ENCODE data around the gene PZP.
A peak's percentile ranks its signal among the peaks of the same experiment; 100 is the strongest.
"Not testable (repeated sequence)": the region's sequence is repeated elsewhere in the genome, so short reads cannot be mapped to it uniquely, and the experiment has no call there.

PZP gene

DNA sequence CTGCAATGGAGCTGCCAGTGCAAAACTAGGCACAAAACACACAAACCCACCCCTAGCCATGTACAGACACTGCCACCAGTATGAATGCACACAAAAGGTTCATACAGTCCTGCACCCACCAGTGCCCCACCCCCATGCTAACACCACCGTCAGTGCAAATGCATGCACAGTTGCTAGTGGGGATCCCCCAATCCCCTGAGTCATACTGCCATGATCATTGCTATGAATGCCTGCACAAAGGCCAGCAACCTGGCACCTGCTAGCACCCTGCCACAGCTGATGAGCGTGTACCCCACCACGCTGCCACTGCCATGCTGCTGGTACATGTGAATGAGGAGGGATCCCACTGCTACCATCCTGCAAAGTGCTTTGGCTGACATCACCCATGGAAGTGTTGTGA lies 23.9 kb downstream of the PZP start:
- no peak for DNase-seq (ENCODE audit: low read depth, low spot score)

DNA sequence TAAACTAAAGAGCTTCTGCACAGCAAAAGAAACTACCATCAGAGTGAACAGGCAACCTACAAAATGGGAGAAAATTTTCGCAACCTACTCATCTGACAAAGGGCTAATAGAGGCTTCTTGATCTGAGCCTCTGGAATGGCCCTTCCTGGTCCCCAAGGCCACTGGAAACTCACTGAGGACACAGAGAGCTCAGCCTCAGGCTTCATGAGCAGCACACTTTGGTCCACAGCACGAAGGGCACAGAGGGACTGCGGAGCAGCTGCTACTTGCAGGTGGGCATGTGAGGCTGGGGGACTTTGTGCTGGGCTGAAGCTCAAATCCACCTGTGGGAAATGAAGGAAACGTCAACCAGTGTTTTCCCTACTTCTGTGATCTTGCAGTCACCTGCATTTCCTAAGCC lies 27.4 kb downstream of the PZP start:
- DNase-seq (ENCODE audit: low read depth, low spot score), result no peak

DNA sequence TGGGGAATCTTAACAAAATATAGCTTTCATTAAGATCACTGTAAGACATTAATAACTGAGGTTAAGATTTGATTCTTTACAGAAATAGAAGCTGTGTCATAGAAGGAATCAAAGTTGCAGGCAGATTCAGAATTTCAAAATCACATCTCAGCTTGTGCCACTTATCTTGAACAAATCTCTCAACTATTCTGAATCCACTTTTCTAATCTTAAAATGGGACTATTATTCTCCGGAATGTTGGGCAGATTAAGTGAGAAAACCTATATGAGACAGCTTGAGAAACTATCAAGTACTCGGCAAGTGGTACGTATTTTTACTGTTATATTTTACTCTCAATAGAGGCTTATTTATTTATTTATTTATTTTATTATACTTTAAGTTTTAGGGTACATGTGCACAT lies 28.4 kb downstream of the PZP start:
- DNase-seq (ENCODE audit: low read depth, low spot score), result no peak

- no peak for DNase-seq (ENCODE audit: low read depth, low spot score)
Measured at GRCh38 chr12:9169979-9170634, 38.1 kb downstream of the PZP start.

- DNase-seq (ENCODE audit: low read depth, low spot score), result not testable (repeated sequence)
Measured at GRCh38 chr12:9167345-9167744, 40.9 kb downstream of the PZP start.

DNA sequence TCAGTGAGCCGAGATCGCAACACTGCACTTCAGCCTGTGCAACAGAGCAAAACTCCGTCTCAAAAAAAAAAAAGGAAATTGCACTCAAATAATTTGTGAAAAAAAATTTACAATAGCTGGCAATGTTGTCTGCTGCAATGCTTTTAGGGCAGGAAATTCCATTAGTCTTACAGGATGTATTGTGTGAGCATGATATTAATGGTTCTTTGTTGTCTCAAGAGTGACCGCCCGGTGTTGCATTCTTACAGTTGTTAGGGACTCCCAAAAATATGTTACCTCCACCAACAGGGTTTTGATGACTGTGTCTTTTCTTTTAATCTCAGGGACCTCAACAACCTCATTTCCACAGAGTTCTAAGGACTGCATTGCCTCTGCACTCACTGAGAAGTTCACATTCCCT lies 44.8 kb downstream of the PZP start:
- DNase-seq (ENCODE audit: low read depth, low spot score), result no peak

- no peak for DNase-seq (ENCODE audit: low read depth, low spot score)
Measured at GRCh38 chr12:9156119-9156518, 52.1 kb downstream of the PZP start.

DNA sequence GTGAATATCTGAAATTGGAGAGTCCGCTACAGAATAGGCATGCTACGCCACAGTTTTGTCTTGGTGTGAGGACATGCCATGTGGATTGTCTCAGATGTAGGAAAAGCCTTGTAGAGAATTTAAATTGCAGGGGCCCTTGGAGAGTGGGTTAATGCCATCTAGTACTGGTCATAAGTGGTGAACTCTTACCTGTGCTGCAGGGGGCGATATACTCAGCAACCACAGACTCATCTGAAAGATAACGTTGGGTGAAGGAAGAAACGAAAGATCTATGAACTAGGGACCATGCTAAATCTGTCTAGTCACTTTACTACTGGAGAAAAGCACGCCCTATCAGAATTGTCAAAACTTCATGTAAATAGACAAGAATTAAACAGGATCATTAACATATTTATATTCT lies 58.8 kb downstream of the PZP start:
- DNase-seq (ENCODE audit: low read depth, low spot score), result no peak

DNA sequence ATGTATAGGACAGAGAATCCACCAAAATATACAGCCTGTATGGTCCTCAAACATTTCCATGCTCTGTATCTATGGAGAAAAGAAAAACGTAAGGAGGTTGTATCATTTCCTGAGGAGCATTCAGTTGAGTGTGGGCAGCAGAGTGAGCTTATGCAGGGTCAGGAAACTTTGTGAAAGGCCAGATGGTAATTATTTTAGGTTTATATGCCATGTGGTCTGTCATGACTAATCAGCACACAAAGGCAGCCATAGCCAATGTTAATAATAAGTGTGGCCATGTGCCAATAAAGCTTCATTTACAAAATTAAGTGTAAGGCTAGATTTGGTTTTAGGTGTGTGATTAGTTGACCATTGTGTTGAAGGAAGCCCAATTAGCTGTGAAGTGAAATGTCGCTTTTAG lies 59.3 kb downstream of the PZP start:
- DNase-seq (ENCODE audit: low read depth, low spot score), result no peak

- DNase-seq (ENCODE audit: low read depth, low spot score), result no peak
Measured at GRCh38 chr12:9147461-9147860, 60.7 kb downstream of the PZP start.

GRCh38 chr12:9144730-9145106 lies 63.5 kb downstream of the PZP start:
- no peak for DNase-seq (ENCODE audit: low read depth, low spot score)

DNA sequence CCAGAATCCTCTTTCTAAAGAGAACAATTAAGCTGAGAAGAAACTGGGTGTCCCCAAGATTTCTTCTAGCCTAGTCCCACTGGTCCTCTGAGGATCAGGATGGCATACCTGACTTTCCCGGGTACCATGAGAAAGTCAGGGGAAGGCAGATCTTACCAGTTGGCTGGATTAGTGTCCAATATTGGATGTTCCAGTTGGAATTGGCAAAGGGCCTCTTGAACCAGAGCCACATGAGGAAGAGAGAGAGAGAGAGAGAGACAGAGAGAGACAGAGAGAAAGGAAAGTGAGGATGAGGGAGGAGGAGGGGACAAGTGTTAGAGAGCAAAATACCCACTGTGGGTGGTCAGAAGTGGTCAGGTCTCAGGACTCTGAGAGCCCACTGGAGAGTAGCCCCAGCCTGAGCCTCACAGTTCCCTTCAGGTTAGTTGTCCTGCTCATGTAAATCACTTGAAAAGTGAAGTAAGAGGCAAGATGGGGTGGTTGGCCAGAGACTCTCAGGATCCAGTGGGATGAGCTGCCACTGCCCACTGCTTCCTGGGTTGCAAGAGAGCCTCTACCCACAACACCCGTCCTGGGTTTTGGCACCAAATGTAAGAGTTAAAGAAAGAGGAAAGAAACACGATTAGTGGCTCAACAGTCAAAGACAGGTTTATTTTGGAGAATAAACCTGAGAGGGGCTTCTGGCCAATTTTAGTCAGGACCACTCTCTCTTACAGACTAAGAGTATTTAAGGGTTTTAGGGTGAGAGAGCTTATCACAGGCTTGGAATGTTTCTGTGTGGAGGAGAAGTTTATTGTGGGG lies 64.1 kb downstream of the PZP start:
- no peak for DNase-seq (ENCODE audit: low read depth, low spot score)

GRCh38 chr12:9143137-9143536 lies 65.1 kb downstream of the PZP start:
- no peak for DNase-seq (ENCODE audit: low read depth, low spot score)

- DNase-seq (ENCODE audit: low read depth, low spot score), result not testable (repeated sequence)
Measured at GRCh38 chr12:9139588-9140290, 68.5 kb downstream of the PZP start.

- DNase-seq (ENCODE audit: low read depth, low spot score), result no peak
Measured at GRCh38 chr12:9135903-9136310, 72.3 kb downstream of the PZP start.

GRCh38 chr12:9134981-9135628 lies 73.1 kb downstream of the PZP start:
- DNase-seq (ENCODE audit: low read depth, low spot score), result no peak

- DNase-seq (ENCODE audit: low read depth, low spot score), result peak; percentile 6
Measured at GRCh38 chr12:9133216-9133916, 74.8 kb downstream of the PZP start.

DNA sequence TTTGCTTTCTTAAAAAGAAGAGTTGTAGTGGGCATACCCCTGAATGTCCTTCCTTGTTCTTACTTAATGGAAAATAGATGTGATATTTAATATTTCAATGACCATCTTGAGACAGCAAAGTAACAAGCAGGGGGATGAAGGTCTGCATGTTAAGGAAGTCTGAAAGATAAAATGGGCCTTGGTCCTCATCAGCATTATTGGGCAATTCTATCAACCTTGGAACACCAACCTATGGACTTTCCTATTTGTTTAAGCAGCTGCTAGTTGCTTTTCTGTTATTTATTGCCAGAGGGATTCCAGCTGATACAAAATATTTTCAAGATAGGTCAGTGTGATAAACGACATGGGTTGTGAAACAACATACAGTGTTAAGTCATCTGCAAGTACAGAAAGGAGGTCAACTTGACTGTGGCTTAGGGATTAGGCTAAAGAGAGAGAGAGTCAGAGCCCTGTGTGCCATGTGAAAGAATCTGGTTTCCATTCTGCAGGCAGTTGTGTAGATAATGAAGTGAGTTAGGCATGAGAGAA lies 76.1 kb downstream of the PZP start:
- DNase-seq (ENCODE audit: low read depth, low spot score), result no peak

- DNase-seq (ENCODE audit: low read depth, low spot score), result no peak
Measured at GRCh38 chr12:9130244-9130643, 78.0 kb downstream of the PZP start.

DNA sequence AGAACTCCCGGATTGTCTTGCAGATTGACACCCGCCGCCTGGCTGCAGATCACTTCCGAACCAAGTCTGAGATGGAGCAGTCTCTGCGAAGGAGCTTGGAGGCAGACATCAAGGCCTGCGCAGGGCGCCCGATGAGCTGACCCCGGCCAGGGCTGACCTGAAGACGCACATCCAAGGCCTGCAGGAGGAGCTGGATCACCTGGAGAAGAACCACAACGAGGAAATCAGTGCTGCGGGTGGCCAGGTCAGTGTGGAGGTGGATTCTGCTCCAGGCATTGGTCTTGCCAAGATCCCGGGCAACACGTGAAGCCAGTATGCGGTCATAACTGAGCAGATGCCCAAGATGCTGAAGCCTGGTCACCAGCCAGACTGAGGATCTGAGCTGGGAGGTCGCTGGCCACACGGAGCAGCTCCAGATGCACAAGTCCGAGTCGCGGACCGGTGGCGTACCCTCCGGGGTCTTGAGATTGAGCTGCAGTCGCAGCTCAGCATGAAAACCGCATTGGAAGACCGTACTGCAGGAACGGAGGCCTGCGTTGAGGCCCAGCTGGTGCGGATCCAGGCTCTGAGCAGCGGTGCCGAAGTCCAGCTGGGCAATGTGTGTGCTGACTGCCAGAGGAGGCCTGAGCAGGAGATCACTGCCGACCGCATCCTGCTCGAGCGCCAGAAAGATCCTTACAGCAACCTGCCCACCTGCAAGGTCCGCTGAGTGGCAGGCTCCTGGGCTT lies 80.1 kb downstream of the PZP start:
- no peak for DNase-seq (ENCODE audit: low read depth, low spot score)

GRCh38 chr12:9127484-9127883 lies 80.7 kb downstream of the PZP start:
- no peak for DNase-seq (ENCODE audit: low read depth, low spot score)

Measured in astrocyte of the hippocampus (primary cell).